Activated naive CD8-positive, alpha-beta T cell treated with anti-CD3 and anti-CD28 coated beads, Interleukin-2, amount 10 ng/mL, durations not matched to agents 7 days and 5 days (primary cell): Measurements from ENCODE around the gene PICALM. TPM values are rescaled to one million over a fixed set of nuclear protein-coding genes. Genes with fewer than 3 reads are reported as not detected.
"Not testable (repeated sequence)": the region's sequence is repeated elsewhere in the genome, so short reads cannot be mapped to it uniquely, and the experiment has no call there.

Experiments
- ATAC-seq: fragments of 150-1000 bp; cut with Tn5 transposase; one replicate; pipeline ENCODE4 v1.10.0; 2021; ENCODE audit warnings: low read depth, moderate library complexity
- POLR2A ChIA-PET: fragments of 350-600 bp; sonication (Branson Sonifier 250); formaldehyde crosslinking; loops from one replicate; lab custom pipeline; 2021; ENCODE audit warnings: antibody characterized with exemption; lab: Charles Lee
- DNase-seq: peaks from one replicate; pipeline ENCODE4 v3.0.0; 2021
- H3K27ac Mint-ChIP-seq: one replicate; pipeline ENCODE4 v1.8.0; 2022; ENCODE audit warnings: mild to moderate bottlenecking, mixed read lengths
- H3K27me3 Mint-ChIP-seq: one replicate; pipeline ENCODE4 v1.8.0; 2022; ENCODE audit warnings: mild to moderate bottlenecking, moderate library complexity, mixed read lengths
- H3K36me3 Mint-ChIP-seq: one replicate; pipeline ENCODE4 v1.8.0; 2021; ENCODE audit warnings: mild to moderate bottlenecking, mixed read lengths
- H3K4me1 Mint-ChIP-seq: one replicate; pipeline ENCODE4 v1.8.0; 2021; ENCODE audit warnings: mixed read lengths
- H3K4me3 Mint-ChIP-seq: one replicate; pipeline ENCODE4 v1.8.0; 2022; ENCODE audit warnings: mild to moderate bottlenecking, moderate library complexity, mixed read lengths
- H3K9me3 Mint-ChIP-seq: one replicate; pipeline ENCODE4 v1.8.0; 2021; ENCODE audit warnings: mixed read lengths
- total RNA-seq, 2 experiments: library from RNA; stranded (reverse); gene quantifications; one replicate each; pipeline ENCODE4 v1.2.3, GENCODE V29; 2021

Gene PICALM
- total RNA-seq, 2 experiments from 2014 or later: 103 to 115 TPM

- DNase-seq, POLR2A ChIA-PET, ATAC-seq, H3K27ac Mint-ChIP-seq, H3K9me3 Mint-ChIP-seq, H3K36me3 Mint-ChIP-seq, H3K4me1 Mint-ChIP-seq, H3K4me3 Mint-ChIP-seq: not testable (repeated sequence)
- peaks cover 31% of the 10 kb centered on the region for H3K27me3 Mint-ChIP-seq
These were observed 142.2 kb downstream of the PICALM start for GRCh38 chr11:85926653-85927214.

GRCh38 chr11:85923455-85923854 is 145.4 kb downstream of the PICALM start:
- POLR2A ChIA-PET: no interaction called here
- peaks cover 3% of the 10 kb centered on the region for H3K36me3 Mint-ChIP-seq
- ATAC-seq (no peak), DNase-seq (no peak)
- H3K27ac Mint-ChIP-seq: no peak overlapping the region
- no peak overlapping the region for H3K4me3 Mint-ChIP-seq
- peaks cover 2% of the 10 kb centered on the region for H3K9me3 Mint-ChIP-seq
- H3K27me3 Mint-ChIP-seq: peaks cover 25% of the 10 kb centered on the region
- peaks cover 3% of the 10 kb centered on the region for H3K4me1 Mint-ChIP-seq

- peaks cover 5% of the 10 kb centered on the region for H3K9me3 Mint-ChIP-seq
- H3K27ac Mint-ChIP-seq: no peak overlapping the region
- H3K4me3 Mint-ChIP-seq: no peak overlapping the region
- POLR2A ChIA-PET: no interaction called here
- peaks cover 3% of the 10 kb centered on the region for H3K36me3 Mint-ChIP-seq
- no peak for DNase-seq
- H3K27me3 Mint-ChIP-seq: peaks cover 18% of the 10 kb centered on the region
- peaks cover 3% of the 10 kb centered on the region for H3K4me1 Mint-ChIP-seq
- ATAC-seq: no peak
These were observed 146.5 kb downstream of the PICALM start for GRCh38 chr11:85922367-85922766.

GRCh38 chr11:85918910-85919794 is 149.7 kb downstream of the PICALM start:
- DNase-seq (no peak), ATAC-seq (no peak)
- Mint-ChIP-seq H3K4me1 (peaks cover 3% of the 10 kb centered on the region), H3K9me3 (peaks cover 7% of the 10 kb centered on the region), H3K27ac (no peak overlapping the region), H3K27me3 (peaks cover 10% of the 10 kb centered on the region), H3K36me3 (peaks cover 3% of the 10 kb centered on the region), H3K4me3 (no peak overlapping the region)
- POLR2A ChIA-PET: no interaction called here

GRCh38 chr11:85914425-85914824 is 154.5 kb downstream of the PICALM start:
- ATAC-seq: no peak
- POLR2A ChIA-PET: no interaction called here
- no peak for DNase-seq
- peaks cover 4% of the 10 kb centered on the region for H3K9me3 Mint-ChIP-seq
- H3K4me1 Mint-ChIP-seq: no peaks in the 10 kb centered on the region
- no peak overlapping the region for H3K4me3 Mint-ChIP-seq
- no peak overlapping the region for H3K27ac Mint-ChIP-seq
- no peaks in the 10 kb centered on the region for H3K36me3 Mint-ChIP-seq
- H3K27me3 Mint-ChIP-seq: peaks cover 12% of the 10 kb centered on the region

GRCh38 chr11:85913513-85913912 is 155.4 kb downstream of the PICALM start:
- peaks cover 11% of the 10 kb centered on the region for H3K27me3 Mint-ChIP-seq
- no peaks in the 10 kb centered on the region for H3K36me3 Mint-ChIP-seq
- no peak for ATAC-seq
- H3K27ac Mint-ChIP-seq: no peak overlapping the region
- POLR2A ChIA-PET: no interaction called here
- no peak for DNase-seq
- H3K9me3 Mint-ChIP-seq: peaks cover 4% of the 10 kb centered on the region
- H3K4me1 Mint-ChIP-seq: no peaks in the 10 kb centered on the region
- H3K4me3 Mint-ChIP-seq: no peak overlapping the region

- Mint-ChIP-seq H3K9me3 (peaks cover 2% of the 10 kb centered on the region), H3K4me1 (no peaks in the 10 kb centered on the region), H3K4me3 (no peak overlapping the region), H3K27ac (no peak overlapping the region), H3K27me3 (peaks cover 10% of the 10 kb centered on the region), H3K36me3 (no peaks in the 10 kb centered on the region)
- POLR2A ChIA-PET: no interaction called here
- ATAC-seq (no peak), DNase-seq (no peak)
These were observed 156.5 kb downstream of the PICALM start for GRCh38 chr11:85912414-85912813.

Other genes with a start within 250 kb of the PICALM start
- gene CCDC83, start 213.7 kb downstream of the PICALM start, total RNA-seq: not detected
- 10 to 100 TPM; 43.4 TPM for gene EED, start 175.7 kb upstream of the PICALM start, total RNA-seq
- gene HIKESHI, start 233.2 kb upstream of the PICALM start, total RNA-seq: 10 to 100 TPM; 37.8 to 38.3 TPM